Measurements from ENCODE around the gene NCAPD2. TPM values are rescaled to one million over a fixed set of nuclear protein-coding genes. Genes with fewer than 3 reads are reported as not detected.
"Not testable (repeated sequence)": the region's sequence is repeated elsewhere in the genome, so short reads cannot be mapped to it uniquely, and the experiment has no call there.

The NCAPD2 gene
- total RNA-seq, 1 experiment from 2014 or later, result 94.7 TPM

DNA sequence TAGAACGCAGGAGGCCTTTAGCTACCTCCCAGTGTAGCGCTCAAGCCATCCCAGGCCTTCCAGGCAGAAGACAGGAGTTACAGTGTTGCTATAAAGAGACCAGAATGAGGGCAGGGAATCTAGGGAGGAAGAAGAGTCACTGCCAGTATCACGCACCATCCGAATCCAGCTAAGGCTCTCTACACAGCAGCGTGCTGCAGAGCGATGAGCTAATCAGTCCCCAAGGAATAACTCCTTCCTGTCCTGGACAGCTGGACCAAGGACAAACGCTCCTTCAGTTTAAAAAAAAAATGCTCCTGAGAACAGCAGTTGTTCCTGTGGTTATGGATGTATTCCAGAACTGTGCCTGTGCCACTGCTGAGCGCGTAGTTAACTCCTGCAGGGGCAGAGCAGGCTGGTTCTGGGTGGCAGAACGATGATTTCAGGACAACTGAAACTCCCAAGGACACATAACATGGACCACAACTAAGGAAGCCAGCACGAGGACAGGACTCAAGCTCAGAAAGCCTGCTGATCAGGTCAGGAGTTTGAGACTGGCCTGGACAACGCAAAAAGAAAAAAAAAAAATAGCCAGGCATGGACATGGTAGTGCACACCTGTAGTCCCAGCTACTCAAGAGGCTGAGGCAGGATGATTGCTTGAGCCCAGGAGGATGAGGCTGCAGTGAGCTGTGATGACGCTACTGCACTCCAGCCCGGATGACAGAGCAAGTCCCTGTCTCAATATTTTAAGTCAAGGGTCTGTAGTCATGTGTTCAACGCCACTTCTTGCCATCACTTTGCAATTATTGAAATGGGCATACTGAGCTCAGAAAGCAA is 59.4 kb downstream of the NCAPD2 start:
- no TSS peak for BruUV-seq (replicated peaks)
- Mint-ChIP-seq H3K9me3 (ENCODE audit: low read depth, unreplicated experiment) (no peaks in the 10 kb centered on the region), H3K36me3 (ENCODE audit: insufficient read depth, unreplicated experiment) (peaks cover 19% of the 10 kb centered on the region), H3K27ac (ENCODE audit: unreplicated experiment) (no peak overlapping the region), H3K27me3 (ENCODE audit: unreplicated experiment) (no peaks in the 10 kb centered on the region), H3K4me1 (ENCODE audit: low read depth, unreplicated experiment) (peaks cover under 1% of the 10 kb centered on the region), H3K4me3 (ENCODE audit: low read depth, unreplicated experiment) (no peak overlapping the region)
- intact Hi-C loops (cut with micrococcal nuclease; ENCODE audit: unreplicated experiment), result loop anchor here (5.0 kb wide), 1 partner anchor 274 kb away; the partner anchor contains the start of gene P3H3
- TF ChIP-seq, protein P1, sequence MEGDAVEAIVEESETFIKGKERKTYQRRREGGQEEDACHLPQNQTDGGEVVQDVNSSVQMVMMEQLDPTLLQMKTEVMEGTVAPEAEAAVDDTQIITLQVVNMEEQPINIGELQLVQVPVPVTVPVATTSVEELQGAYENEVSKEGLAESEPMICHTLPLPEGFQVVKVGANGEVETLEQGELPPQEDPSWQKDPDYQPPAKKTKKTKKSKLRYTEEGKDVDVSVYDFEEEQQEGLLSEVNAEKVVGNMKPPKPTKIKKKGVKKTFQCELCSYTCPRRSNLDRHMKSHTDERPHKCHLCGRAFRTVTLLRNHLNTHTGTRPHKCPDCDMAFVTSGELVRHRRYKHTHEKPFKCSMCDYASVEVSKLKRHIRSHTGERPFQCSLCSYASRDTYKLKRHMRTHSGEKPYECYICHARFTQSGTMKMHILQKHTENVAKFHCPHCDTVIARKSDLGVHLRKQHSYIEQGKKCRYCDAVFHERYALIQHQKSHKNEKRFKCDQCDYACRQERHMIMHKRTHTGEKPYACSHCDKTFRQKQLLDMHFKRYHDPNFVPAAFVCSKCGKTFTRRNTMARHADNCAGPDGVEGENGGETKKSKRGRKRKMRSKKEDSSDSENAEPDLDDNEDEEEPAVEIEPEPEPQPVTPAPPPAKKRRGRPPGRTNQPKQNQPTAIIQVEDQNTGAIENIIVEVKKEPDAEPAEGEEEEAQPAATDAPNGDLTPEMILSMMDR (IDR thresholded peaks at IDR 0.05; ENCODE audit: unreplicated experiment), result no peak
- CTCF ChIA-PET, result interaction anchor here (0.7 to 1.4 kb wide), 4 partner anchors 14 to 388 kb away, joined by 3 to 6 read pairs (median 4); partner anchors contain the start of gene LPAR5
- no peak for DNase-seq

DNA sequence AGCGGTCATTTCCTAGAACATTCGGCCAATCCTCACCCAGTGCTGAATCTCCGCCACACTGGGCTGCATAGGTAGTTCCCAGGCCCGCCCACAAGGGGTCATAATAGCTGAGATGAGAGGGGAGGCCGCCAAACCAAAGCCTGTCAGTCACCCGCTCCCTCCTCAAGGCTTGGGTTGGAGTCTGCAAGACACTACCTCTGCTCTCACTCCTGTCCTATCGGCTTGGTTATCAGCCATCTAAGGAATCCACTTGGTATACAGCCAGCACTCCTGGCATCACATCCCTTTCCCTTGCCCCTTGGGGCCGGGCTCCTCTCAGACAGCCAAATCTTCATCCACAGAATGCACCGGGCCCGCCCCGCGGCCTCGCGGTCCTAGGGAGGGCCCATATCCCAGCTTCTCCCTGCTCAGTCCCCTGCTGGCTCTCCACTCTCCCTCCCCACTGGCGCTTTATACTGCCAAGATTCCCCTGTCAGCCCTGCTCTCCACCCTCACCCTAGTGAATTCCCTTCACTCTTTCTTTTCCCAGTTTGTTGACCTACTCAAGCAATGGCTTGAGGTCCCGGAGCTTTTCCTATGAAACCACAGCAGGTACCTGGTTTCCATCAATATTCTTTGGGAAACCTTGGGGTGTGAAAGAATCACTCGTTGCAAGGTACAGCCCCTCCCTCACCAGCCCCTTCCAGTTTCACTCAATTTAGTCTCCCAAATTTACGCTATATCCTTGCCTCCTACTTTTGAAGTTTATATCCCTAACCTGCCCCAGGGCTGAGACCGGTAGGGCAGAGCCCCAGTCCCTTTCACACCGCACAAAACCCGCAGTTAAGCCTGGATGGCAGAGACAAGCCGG is 60.5 kb downstream of the NCAPD2 start:
- intact Hi-C loops (cut with micrococcal nuclease; ENCODE audit: unreplicated experiment), result loop anchor here (5.0 kb wide), 1 partner anchor 273 kb away; the partner anchor contains the start of gene P3H3

DNA sequence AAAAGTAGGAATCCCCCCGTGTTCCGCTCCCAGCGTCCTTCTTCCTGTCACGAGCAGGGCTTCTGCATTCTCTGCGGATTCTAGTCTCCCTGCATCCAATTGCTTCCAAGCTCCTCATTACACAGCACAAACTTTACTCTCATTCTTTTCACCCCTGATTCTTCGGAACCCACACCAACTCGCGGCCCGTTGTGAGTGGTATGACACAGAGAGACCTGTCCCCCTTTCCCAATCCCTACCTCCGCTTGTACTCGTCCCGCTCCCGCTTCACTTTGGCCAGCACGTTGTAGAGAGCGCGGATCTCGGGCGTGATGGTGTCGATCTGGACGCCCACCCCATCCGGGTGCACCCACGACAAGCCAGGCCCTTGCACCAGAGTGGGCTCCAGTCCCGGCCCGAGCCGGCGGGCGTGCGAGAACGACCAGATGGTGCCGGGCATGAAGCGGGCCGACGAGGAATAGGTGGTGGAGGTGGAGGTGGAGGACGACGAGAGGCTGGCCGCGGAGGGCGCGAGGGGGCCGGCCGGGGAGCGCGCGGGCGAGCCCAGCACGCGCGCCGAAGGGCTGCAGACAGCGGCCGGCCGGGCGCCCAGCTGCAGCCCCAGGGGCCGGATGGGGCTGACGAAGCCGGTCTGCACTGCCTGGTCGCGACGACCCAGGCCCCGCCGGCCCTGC is 61.3 kb downstream of the NCAPD2 start:
- Mint-ChIP-seq H3K36me3 (ENCODE audit: insufficient read depth, unreplicated experiment) (peaks cover 31% of the 10 kb centered on the region), H3K4me3 (ENCODE audit: low read depth, unreplicated experiment) (no peak overlapping the region), H3K4me1 (ENCODE audit: low read depth, unreplicated experiment) (no peaks in the 10 kb centered on the region), H3K9me3 (ENCODE audit: low read depth, unreplicated experiment) (no peaks in the 10 kb centered on the region), H3K27me3 (ENCODE audit: unreplicated experiment) (no peaks in the 10 kb centered on the region), H3K27ac (ENCODE audit: unreplicated experiment) (no peak overlapping the region)
- BruUV-seq (replicated peaks), result no TSS peak
- no peak for DNase-seq
- CTCF ChIA-PET, result no interaction called here
- intact Hi-C loops (cut with micrococcal nuclease; ENCODE audit: unreplicated experiment), result no loop called here
- TF ChIP-seq, protein P1 (IDR thresholded peaks at IDR 0.05; ENCODE audit: unreplicated experiment), result no peak

More for the DNA sequence above, 60.5 kb downstream of the NCAPD2 start:
- no peaks in the 10 kb centered on the region for H3K27me3 Mint-ChIP-seq (ENCODE audit: unreplicated experiment)
- H3K4me1 Mint-ChIP-seq (ENCODE audit: low read depth, unreplicated experiment), result no peaks in the 10 kb centered on the region
- BruUV-seq (replicated peaks), result no TSS peak
- peak; percentile 69 for DNase-seq
- no peak overlapping the region for H3K27ac Mint-ChIP-seq (ENCODE audit: unreplicated experiment)
- H3K9me3 Mint-ChIP-seq (ENCODE audit: low read depth, unreplicated experiment), result no peaks in the 10 kb centered on the region
- H3K4me3 Mint-ChIP-seq (ENCODE audit: low read depth, unreplicated experiment), result no peak overlapping the region
- TF ChIP-seq, protein P1 (IDR thresholded peaks at IDR 0.05; ENCODE audit: unreplicated experiment), result peak; percentile 39
- CTCF ChIA-PET, result interaction anchor here (0.6 to 1.4 kb wide), 5 partner anchors 15 to 583 kb away, joined by 3 to 4 read pairs (median 3); partner anchors contain the start of genes GAPDH and LPAR5
- peaks cover 29% of the 10 kb centered on the region for H3K36me3 Mint-ChIP-seq (ENCODE audit: insufficient read depth, unreplicated experiment)

DNA sequence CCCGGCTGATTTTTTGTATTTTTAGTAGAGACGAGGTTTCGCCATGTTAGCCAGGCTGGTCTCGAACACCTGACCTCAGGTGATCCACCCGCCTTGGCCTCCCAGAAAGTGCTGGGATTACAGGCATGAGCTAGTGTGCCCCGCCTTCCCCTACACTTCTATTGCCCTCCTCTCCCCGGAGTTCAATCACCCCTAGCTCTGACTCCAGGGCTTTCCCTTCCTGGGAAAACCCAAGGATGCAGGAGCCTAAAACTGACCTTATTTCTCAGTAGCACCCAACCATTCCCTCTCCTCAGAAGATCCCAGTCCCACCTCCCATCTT is 62.6 kb downstream of the NCAPD2 start:
- CTCF ChIA-PET; H3K27me3 Mint-ChIP-seq (ENCODE audit: unreplicated experiment); intact Hi-C loops (cut with micrococcal nuclease; ENCODE audit: unreplicated experiment); DNase-seq; BruUV-seq (replicated peaks); H3K4me3 Mint-ChIP-seq (ENCODE audit: low read depth, unreplicated experiment); H3K4me1 Mint-ChIP-seq (ENCODE audit: low read depth, unreplicated experiment); H3K9me3 Mint-ChIP-seq (ENCODE audit: low read depth, unreplicated experiment); H3K27ac Mint-ChIP-seq (ENCODE audit: unreplicated experiment): not testable (repeated sequence)
- H3K36me3 Mint-ChIP-seq (ENCODE audit: insufficient read depth, unreplicated experiment), result peaks cover 44% of the 10 kb centered on the region

Data from Calu3 (cell line).